Raji (cell line): ENCODE data around the gene KATNAL2.

Source experiments
- POLR2A ChIP-seq: IDR thresholded peaks from 2 replicates; pipeline ENCODE4 v1.6.1; 2011; ENCODE audit warnings: low read depth, low read length, control low read depth; ENCODE audit not compliant: insufficient read depth

Gene KATNAL2

GRCh38 chr18:47050468-47050867, 133.1 kb downstream of the KATNAL2 start:
- no peak for TF ChIP-seq POLR2A

DNA sequence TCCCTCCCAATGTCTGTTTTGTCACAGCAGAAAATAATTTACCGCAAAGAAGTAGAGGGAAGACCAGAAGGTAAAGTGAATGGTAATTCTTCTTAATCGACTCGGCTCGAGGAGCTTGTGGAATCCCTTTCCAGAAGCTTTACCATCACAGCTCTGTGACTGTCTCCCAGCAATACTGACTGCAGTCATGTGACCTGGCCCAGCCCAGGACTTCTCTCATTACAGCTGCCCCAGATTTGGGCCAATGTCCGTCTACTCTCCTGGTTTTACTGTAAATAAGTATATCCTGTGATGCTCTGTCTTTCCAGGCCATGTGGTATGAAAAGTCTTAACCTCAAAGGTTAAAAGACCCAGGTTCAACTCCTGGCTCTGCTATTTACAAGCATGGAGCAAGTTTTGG, 137.0 kb downstream of the KATNAL2 start:
- no peak for TF ChIP-seq POLR2A

DNA sequence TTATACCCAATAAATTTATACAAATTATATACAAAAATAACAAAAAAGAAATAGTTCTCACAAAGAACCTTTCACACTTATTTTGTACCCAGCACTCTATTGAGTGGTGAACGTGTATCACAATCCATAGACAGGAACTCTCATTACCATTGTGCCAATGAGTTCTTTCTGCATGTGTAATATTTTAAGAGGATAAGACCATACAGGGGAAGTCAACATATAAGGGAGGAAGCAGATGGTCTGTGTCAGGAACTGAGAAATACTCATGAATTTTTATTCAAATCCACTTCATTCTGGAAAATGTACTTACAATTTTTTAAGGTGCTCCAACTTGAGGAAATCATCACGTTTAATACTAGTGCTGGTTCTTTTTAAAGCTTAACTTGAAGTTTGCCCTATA, 145.1 kb downstream of the KATNAL2 start:
- TF ChIP-seq POLR2A: no peak

- TF ChIP-seq POLR2A: no peak
Observed at GRCh38 chr18:47063096-47063495, 145.7 kb downstream of the KATNAL2 start.

DNA sequence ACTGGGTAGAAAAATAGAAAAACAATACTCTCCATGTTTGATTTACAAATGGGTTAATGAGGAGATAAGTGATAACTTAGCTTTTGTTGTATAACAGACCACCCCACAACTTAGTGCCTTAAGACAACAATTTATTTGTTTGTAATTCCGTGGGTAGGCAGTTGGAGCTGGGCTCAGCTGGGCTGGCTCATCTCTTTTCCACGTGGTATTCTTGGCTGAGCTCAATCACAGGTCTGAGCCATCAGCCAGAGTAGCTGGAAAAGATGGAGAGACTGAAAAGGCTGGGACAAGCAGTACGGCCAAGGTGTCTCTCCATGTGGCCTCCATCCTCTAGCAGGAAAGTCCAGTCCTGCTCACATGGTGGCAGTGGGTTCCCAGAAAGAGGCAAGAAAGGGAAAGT, 150.2 kb downstream of the KATNAL2 start:
- no peak for TF ChIP-seq POLR2A

- TF ChIP-seq POLR2A: no peak
Observed at GRCh38 chr18:47075098-47075883, 157.9 kb downstream of the KATNAL2 start.

DNA sequence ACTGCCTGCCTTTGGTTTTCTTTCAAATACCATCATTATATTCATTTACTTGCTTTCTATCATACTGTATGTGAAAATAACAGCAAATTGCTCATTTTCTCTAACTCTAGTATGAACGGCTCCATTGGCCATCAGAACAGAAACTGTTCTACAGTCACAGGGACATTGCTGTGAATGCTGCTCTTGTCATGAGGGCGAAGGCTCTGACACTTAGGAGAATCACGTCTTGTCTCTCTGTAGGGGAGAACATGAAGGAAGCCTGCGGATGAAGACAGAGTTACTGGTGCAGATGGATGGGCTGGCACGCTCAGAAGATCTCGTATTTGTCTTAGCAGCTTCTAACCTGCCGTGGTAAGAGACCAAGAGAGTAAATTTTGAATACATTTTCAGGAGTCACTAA, 159.7 kb downstream of the KATNAL2 start:
- no peak for TF ChIP-seq POLR2A

DNA sequence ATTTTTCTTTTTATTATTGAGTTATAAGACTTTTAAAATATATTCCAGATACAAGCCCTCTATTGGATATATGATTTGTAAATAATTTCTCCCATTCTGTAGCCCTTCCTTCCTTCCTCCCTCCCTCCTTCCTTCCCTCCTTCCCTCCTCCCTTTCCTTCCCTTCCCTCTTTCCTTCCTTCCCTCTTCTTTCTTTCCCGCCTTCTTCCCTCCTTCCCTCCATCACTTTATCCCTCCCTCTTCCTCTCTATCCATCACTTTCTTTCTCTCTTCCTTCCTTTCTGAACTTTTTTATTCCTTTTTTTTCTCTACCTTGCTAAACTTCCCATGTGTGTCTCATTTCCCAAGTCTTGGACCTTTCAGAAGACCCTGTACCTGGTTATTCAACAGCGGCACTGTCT, 163.5 kb downstream of the KATNAL2 start:
- TF ChIP-seq POLR2A: no peak

DNA sequence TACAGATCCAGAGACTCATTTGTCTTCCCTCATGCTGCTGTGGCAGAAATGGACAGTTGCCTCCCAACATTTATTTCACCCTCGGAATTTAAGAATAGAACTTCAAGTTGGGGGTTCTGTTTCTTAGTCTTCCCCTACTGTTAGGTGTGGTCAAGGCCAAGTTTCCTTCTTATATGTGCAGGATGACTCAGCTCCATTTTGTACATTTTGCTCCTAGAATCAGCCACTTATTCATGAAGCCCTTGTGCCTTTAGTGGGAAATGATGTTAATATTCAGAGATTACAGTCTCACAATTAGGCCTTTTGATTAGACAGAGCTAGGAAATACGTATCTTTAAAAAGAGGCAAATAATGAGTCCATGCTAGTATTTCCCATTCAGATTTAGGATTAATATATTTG, 164.2 kb downstream of the KATNAL2 start:
- no peak for TF ChIP-seq POLR2A

- TF ChIP-seq POLR2A: no peak
Observed at GRCh38 chr18:47087676-47088075, 170.3 kb downstream of the KATNAL2 start.

DNA sequence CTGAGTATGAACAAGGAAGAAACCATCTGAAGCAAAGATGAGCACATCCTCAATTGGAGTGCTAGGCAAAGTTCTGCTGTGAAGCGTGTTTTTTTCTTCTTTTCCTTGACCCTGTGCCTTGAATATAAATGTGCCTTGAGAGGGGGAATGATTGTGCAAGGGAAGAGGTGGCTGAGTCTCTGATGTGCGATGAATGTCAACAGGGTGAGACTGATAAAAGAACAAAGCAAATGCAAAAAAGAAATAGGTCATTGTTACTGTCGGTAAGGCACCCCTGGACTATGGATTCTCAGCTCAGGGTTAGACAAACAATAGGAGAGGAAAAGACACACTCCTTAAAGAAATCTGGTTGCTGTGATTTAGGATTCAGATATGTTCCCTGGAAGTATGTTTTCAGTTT, 178.4 kb downstream of the KATNAL2 start:
- no peak for TF ChIP-seq POLR2A

- TF ChIP-seq POLR2A: no peak
Observed at GRCh38 chr18:47100212-47100831, 182.9 kb downstream of the KATNAL2 start.

DNA sequence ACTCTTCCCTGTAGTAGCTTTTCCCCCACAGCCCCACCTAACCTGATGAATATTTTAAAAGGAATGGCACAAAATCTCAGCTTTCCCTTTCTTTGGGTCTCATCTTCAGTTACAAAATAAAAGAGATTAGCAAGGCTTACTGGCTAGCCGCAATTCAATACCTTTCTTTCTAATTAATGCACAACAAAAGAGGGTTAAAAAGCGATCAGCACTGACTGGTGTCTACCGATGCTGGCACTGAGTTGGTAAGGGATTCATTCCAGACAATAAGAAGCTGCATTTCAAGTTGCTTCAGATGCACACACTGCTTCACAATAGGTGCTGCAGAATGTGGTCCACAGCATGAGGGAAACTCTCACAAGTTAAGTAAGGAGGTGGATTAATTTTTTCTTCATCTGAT, 191.0 kb downstream of the KATNAL2 start:
- no peak for TF ChIP-seq POLR2A

GRCh38 chr18:47108998-47109405, 191.6 kb downstream of the KATNAL2 start:
- no peak for TF ChIP-seq POLR2A

DNA sequence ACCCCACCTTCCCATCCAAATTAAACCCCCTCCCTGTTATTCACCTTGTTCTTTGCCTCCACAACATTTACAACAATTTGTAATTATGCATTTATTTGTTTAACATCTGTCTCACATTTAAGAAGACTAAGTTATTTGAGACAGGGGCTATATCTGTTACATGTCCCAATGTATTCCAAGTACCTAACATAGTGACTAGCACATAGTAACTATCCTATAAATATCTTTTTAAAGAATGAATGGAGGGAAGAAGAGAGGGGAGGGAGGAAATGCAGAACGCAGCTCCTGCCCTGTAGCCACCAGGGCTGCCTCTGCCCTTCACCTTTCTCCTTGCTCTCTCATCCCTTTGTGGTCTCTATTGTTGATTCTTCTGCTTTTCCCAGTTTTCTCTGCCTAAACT, 192.3 kb downstream of the KATNAL2 start:
- TF ChIP-seq POLR2A: no peak

DNA sequence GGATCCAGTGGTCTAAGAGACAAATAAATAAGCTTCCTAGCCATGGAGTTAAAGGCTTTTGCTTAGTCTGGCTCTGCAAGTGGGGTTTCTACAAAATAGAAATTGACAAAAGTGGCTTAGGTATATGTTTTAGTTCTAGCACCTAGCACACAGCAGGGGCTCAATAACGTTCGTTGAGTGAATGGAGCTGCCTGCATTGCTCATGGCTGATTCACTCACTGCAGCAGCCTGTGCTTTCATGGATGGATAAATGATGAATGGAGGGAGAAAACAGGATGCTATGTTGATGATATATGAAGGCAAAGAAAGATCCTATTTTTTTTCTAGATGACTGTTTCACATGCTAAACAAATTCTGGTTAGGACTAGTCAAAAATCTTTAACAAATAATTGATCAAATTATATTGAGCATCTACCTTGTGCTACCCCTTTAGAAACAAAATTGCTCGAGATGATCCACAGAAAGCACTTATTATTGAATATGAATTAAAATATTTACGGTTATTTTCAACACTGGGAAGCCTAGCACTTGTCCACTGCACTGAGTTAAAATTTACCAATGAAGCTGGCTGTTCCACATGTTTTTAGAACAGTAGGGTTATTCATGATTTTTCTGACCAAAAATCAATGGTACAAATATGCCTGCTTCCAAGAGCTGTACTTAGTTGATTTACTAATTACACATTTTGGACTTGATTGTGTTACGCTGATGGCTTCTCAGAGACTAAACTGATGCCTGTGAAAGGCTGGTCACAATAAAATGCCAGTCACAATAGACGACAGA, 193.3 kb downstream of the KATNAL2 start:
- TF ChIP-seq POLR2A: no peak
